Measurements from ENCODE around the gene PTPRB. TPM values are rescaled to one million over a fixed set of nuclear protein-coding genes. Genes with fewer than 3 reads are reported as not detected.

Gene PTPRB
- total and polyA plus RNA-seq, 3 donors from 2014 or later = 5.3 to 10.9 (median 7.2) TPM

DNA sequence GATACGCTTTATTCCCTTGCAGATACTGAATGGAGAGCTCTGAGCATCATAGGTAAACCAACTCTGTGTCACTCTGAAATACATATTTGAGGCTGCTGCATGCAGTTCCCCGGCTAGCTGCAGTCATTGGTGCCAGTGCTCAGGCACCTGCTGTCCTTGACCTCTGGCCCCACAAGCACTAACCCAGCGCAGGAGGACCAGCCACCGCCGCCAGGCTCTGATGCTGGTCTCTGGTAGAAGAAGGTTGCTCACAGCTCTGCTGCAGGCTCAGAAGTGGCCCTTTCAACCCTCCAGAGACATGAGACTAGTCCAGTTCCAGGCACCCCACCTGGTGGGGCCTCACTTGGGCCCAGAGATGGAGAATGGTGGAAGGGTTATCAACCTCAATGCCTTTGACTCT lies 34.5 kb upstream of the PTPRB start:
- no peak overlapping the region for H3K4me3 ChIP-seq
- H3K36me3 ChIP-seq (ENCODE audit: low read depth, missing control alignments) = no peaks in the 10 kb centered on the region
- TF ChIP-seq POLR2A (IDR thresholded peaks at IDR 0.05) = no peak
- TF ChIP-seq, protein P1, sequence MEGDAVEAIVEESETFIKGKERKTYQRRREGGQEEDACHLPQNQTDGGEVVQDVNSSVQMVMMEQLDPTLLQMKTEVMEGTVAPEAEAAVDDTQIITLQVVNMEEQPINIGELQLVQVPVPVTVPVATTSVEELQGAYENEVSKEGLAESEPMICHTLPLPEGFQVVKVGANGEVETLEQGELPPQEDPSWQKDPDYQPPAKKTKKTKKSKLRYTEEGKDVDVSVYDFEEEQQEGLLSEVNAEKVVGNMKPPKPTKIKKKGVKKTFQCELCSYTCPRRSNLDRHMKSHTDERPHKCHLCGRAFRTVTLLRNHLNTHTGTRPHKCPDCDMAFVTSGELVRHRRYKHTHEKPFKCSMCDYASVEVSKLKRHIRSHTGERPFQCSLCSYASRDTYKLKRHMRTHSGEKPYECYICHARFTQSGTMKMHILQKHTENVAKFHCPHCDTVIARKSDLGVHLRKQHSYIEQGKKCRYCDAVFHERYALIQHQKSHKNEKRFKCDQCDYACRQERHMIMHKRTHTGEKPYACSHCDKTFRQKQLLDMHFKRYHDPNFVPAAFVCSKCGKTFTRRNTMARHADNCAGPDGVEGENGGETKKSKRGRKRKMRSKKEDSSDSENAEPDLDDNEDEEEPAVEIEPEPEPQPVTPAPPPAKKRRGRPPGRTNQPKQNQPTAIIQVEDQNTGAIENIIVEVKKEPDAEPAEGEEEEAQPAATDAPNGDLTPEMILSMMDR (IDR thresholded peaks at IDR 0.05) = no peak
- no peaks in the 10 kb centered on the region for H3K9me3 ChIP-seq
- no peak for DNase-seq
- H3K27ac ChIP-seq = no peak overlapping the region
- WGBS, 2 donors = 87 to 91% methylated on average over 2 to 5 of the region's 5 CpGs
- no peaks in the 10 kb centered on the region for H3K27me3 ChIP-seq
- intact Hi-C loops (cut with DNase I; ENCODE audit: low total_unique reads) = no loop called here
- no peaks in the 10 kb centered on the region for H3K4me1 ChIP-seq

DNA sequence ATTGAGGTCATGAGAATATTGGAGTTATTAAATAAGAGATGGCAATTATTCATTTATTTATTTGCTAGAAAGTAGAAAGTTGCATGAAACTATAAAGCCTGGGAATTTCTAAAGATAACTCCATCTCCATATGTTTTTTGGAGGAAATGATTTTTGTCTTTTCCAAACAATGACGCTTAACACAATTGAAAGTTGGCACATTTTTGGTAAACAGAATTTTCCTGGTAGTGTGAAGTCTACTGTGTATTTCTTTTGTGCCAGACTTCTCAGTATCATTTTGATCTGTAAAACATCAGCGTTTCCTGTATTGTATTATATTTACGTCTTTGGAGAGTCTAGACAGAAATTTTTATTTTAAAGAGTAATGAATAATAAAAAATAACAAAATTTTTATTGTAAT lies 33.7 kb upstream of the PTPRB start:
- no peak for DNase-seq
- WGBS, 2 donors = 75 to 76% methylated on average over 3 of the region's 3 CpGs
- no peak for TF ChIP-seq POLR2A (IDR thresholded peaks at IDR 0.05)
- TF ChIP-seq, protein P1 (IDR thresholded peaks at IDR 0.05) = no peak
- Histone ChIP-seq H3K4me1 (no peaks in the 10 kb centered on the region), H3K9me3 (no peaks in the 10 kb centered on the region), H3K27me3 (no peaks in the 10 kb centered on the region), H3K27ac (no peak overlapping the region), H3K36me3 (ENCODE audit: low read depth, missing control alignments) (no peaks in the 10 kb centered on the region), H3K4me3 (no peak overlapping the region)
- intact Hi-C loops (cut with DNase I; ENCODE audit: low total_unique reads) = no loop called here

DNA sequence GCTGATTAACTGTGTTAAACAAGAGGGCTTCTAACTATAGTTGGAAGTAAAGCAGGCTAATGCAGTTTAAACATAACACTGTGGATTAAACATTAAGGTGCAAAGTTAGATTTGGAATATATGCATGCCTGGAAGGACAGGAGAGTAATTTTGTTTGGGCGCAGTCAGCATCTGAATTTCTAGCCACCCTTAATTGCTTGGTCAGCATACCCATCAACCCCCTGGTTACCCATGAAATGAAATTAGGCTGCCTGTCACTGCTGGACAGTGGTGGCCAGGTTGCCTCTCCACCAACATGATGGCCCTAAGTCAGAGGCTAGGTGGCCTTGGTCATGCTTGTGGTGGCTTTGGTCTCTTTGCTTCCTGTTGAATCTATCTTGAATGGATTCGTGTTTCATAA lies 30.0 kb upstream of the PTPRB start:
- intact Hi-C loops (cut with DNase I; ENCODE audit: low total_unique reads) = no loop called here
- Histone ChIP-seq H3K9me3 (no peaks in the 10 kb centered on the region), H3K27ac (no peak overlapping the region), H3K4me3 (no peak overlapping the region), H3K4me1 (no peaks in the 10 kb centered on the region), H3K36me3 (ENCODE audit: low read depth, missing control alignments) (no peaks in the 10 kb centered on the region), H3K27me3 (no peaks in the 10 kb centered on the region)
- 89 to 93% methylated on average over 2 of the region's 2 CpGs for WGBS, 2 donors
- no peak for DNase-seq
- TF ChIP-seq POLR2A (IDR thresholded peaks at IDR 0.05) = no peak
- TF ChIP-seq, protein P1 (IDR thresholded peaks at IDR 0.05) = no peak

DNA sequence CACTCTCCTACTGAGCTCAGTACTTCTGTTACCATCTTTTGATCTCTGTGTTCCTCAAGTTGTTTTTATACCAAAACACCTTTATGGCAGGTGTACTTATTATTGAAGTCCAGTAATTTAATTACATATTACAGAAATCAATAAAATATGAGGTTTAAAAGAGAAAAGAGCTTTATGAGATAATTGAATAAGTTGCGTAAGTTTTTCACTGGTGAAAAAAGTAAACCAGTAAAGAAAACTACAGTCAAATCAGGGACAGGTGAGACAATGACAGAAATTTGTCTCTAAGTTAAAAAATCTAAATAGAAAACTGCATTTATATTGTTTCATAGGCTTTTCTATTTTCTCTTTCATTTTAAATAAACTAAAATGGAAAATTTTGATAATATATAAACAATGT lies 29.1 kb upstream of the PTPRB start:
- no peak overlapping the region for H3K4me3 ChIP-seq
- TF ChIP-seq POLR2A (IDR thresholded peaks at IDR 0.05) = no peak
- TF ChIP-seq, protein P1 (IDR thresholded peaks at IDR 0.05) = no peak
- DNase-seq = no peak
- H3K36me3 ChIP-seq (ENCODE audit: low read depth, missing control alignments) = no peaks in the 10 kb centered on the region
- H3K9me3 ChIP-seq = no peaks in the 10 kb centered on the region
- intact Hi-C loops (cut with DNase I; ENCODE audit: low total_unique reads) = no loop called here
- no peaks in the 10 kb centered on the region for H3K27me3 ChIP-seq
- no peak overlapping the region for H3K27ac ChIP-seq
- H3K4me1 ChIP-seq = no peaks in the 10 kb centered on the region
- 85 to 95% methylated on average over 1 of the region's 1 CpG for WGBS, 2 donors

DNA sequence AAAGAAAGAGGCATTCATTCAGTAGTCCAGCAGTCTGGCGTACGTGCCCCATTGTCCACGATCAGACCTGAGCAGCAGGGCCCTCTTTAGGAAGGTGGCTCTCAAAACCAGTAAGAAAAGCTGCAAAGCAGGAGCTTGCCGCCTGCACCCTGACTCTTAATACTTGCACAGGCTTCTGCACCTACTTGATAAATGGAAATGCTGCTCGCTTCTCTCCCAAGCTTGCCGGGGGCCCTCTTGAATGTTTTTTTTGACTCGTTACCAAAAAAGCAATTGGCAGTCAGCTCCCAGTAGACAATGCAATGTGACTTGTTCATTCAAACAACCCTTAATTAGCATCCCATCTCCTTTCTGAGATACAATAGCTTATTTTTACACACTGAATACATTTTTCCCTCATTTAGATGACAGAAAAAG lies 27.2 kb upstream of the PTPRB start:
- Histone ChIP-seq H3K4me1 (no peaks in the 10 kb centered on the region), H3K27ac (no peak overlapping the region), H3K9me3 (no peaks in the 10 kb centered on the region), H3K27me3 (no peaks in the 10 kb centered on the region), H3K4me3 (no peak overlapping the region), H3K36me3 (ENCODE audit: low read depth, missing control alignments) (no peaks in the 10 kb centered on the region)
- no peak for TF ChIP-seq POLR2A (IDR thresholded peaks at IDR 0.05)
- TF ChIP-seq, protein P1 (IDR thresholded peaks at IDR 0.05) = no peak
- 50 to 51% methylated on average over 7 of the region's 7 CpGs for WGBS, 2 donors
- intact Hi-C loops (cut with DNase I; ENCODE audit: low total_unique reads) = no loop called here
- DNase-seq = no peak

All from testis (tissue), 3 donors.